SK-N-MC (cell line): ENCODE results near the gene GUCY1A1.

Source experiments
- FOXP2 ChIP-seq: optimal IDR thresholded peaks from 2 replicates; pipeline ENCODE3; 2011; ENCODE audit warnings: mild to moderate bottlenecking, moderate library complexity; ENCODE audit not compliant: insufficient read depth; ENCODE audit errors: extremely low read length, control extremely low read depth
- POLR2AphosphoS5 ChIP-seq: IDR thresholded peaks from 2 replicates; pipeline ENCODE4 v1.6.1; 2012; ENCODE audit warnings: mild to moderate bottlenecking, low read depth, low read length, borderline replicate concordance

GRCh38 chr4:155704841-155705404 is 38.3 kb downstream of the GUCY1A1 start:
- TF ChIP-seq POLR2AphosphoS5 (no peak), FOXP2 (no peak)
